OCI-LY1 (cell line): Measurements from ENCODE around the gene ZDHHC11.

Experiments used
- H2AFZ ChIP-seq: fragments of 200-600 bp; sonication (generic), shearing (Covaris generic); 2 replicates; pipeline ENCODE4 v1.6.0; 2014; ENCODE audit warnings: antibody characterized with exemption, mild to moderate bottlenecking, low read length
- H3F3A ChIP-seq: fragments of 200-600 bp; sonication (generic), shearing (Covaris generic); 2 replicates; pipeline ENCODE4 v1.6.0; 2014; ENCODE audit warnings: mild to moderate bottlenecking, antibody characterized with exemption, low read length, moderate library complexity; ENCODE audit not compliant: insufficient read depth
- H3K27ac ChIP-seq: fragments of 200-600 bp; sonication (generic); 2 replicates; pipeline ENCODE4 v1.5.1; 2014; ENCODE audit warnings: low read length, mixed run types, mild to moderate bottlenecking, low read depth; ENCODE audit not compliant: poor library complexity, severe bottlenecking
- H3K27me3 ChIP-seq: fragments of 200-600 bp; sonication (generic); 2 replicates; pipeline ENCODE4 v1.6.0; 2014; ENCODE audit warnings: antibody characterized with exemption, mild to moderate bottlenecking, low read length, moderate library complexity; ENCODE audit not compliant: insufficient read depth
- H3K36me3 ChIP-seq: fragments of 200-600 bp; sonication (generic); 2 replicates; pipeline ENCODE4 v1.6.1; 2014; ENCODE audit warnings: mild to moderate bottlenecking, antibody characterized with exemption, low read length, moderate library complexity, mixed read lengths; ENCODE audit not compliant: insufficient read depth
- H3K4me1 ChIP-seq: fragments of 200-600 bp; sonication (generic); 2 replicates; pipeline ENCODE4 v1.5.1; 2014; ENCODE audit warnings: mild to moderate bottlenecking, low read length, moderate library complexity; ENCODE audit not compliant: insufficient read depth, severe bottlenecking
- H3K4me2 ChIP-seq: fragments of 200-600 bp; sonication (generic), shearing (Covaris generic); 2 replicates; pipeline ENCODE4 v1.6.1; 2014; ENCODE audit warnings: low read length
- H3K4me3 ChIP-seq: fragments of 200-600 bp; sonication (generic); 2 replicates; pipeline ENCODE4 v1.5.1; 2014; ENCODE audit warnings: low read length, low read depth, mild to moderate bottlenecking, mixed read lengths; ENCODE audit not compliant: poor library complexity, severe bottlenecking
- H3K79me2 ChIP-seq: fragments of 200-600 bp; shearing (Covaris generic); 2 replicates; pipeline ENCODE4 v1.6.1; 2016; ENCODE audit warnings: mixed run types, low read length, mixed read lengths; ENCODE audit not compliant: insufficient read depth
- H3K9ac ChIP-seq: fragments of 200-600 bp; sonication (generic), shearing (Covaris generic); 2 replicates; pipeline ENCODE4 v1.6.1; 2014; ENCODE audit warnings: mild to moderate bottlenecking, low read length, mixed read lengths
- H3K9me2 ChIP-seq: fragments of 200-600 bp; sonication (generic), shearing (Covaris generic); 2 replicates; pipeline ENCODE4 v1.6.1; 2014; ENCODE audit warnings: low read depth, mild to moderate bottlenecking, low read length, mixed read lengths
- H3K9me3 ChIP-seq: fragments of 200-600 bp; shearing (Covaris generic); 2 replicates; pipeline ENCODE4 v1.6.1; 2014; ENCODE audit warnings: low read length, mixed read lengths
- H4K20me1 ChIP-seq: fragments of 200-600 bp; sonication (generic), shearing (Covaris generic); 2 replicates; pipeline ENCODE4 v1.6.0; 2016; ENCODE audit warnings: mild to moderate bottlenecking, low read length; ENCODE audit not compliant: insufficient read depth
- EZH2 ChIP-seq: fragments of 200-600 bp; sonication (generic), shearing (Covaris generic); IDR thresholded peaks from 2 replicates; pipeline ENCODE4 v1.8.0; 2017; ENCODE audit warnings: borderline replicate concordance, mixed run types, mild to moderate bottlenecking, antibody characterized with exemption, low read length, moderate library complexity, mixed read lengths
- TF ChIP-seq, protein P1 (sequence below): fragments of 200-600 bp; sonication (generic), shearing (Covaris generic); IDR thresholded peaks from 2 replicates; pipeline ENCODE4 v1.5.1; 2017; ENCODE audit warnings: mild to moderate bottlenecking, antibody characterized with exemption, low read length, moderate library complexity, mixed read lengths

ZDHHC11 gene

DNA sequence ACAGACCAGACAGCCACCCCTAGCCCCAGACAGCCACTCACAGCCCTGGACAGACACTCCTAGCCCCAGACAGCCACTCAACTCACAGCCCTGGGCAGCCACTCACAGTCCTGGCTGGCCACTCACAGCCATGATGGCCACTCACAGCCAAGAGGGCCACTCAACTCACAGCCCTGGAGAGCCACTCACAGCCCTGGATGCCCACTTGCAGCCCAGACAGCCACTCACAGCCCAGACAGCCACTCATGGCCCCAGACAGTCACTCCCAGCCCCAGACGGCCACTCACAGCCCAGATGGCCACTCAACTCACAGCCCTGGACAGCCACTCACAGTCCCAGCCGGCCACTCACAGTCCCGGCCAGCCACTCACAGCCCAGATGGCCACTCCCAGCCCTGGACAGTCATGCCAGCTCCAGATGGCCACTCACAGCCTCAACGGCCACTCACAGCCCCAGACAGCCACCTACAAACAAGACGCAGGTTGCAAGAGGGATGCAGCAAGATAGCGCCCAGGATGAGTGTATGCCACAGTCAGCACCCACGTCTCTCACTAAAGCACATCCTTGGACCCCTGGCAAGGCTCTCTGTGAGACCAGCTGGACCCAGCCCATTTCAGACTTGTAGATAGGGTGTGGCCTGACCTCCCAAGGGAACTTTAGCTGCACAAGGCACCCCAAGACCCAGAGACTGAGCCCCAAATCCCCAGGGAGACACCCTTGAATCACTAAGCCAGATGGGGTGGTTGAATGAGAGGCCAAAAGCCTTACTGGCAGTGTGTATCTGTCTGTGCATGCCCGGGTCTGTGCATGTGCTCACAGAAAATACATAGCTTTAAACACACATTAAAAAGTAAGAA is 88.7 kb downstream of the ZDHHC11 start:
- Histone ChIP-seq H3K36me3 (no peaks in the 10 kb centered on the region), H3K9ac (no peak overlapping the region), H3K79me2 (no peaks in the 10 kb centered on the region), H4K20me1 (no peaks in the 10 kb centered on the region), H3K9me2 (no peaks in the 10 kb centered on the region), H3K4me2 (no peak overlapping the region), H3K27ac (no peak overlapping the region), H3F3A (no peaks in the 10 kb centered on the region), H3K4me1 (no peaks in the 10 kb centered on the region), H2AFZ (no peak overlapping the region), H3K9me3 (no peaks in the 10 kb centered on the region), H3K27me3 (no peaks in the 10 kb centered on the region), H3K4me3 (no peak overlapping the region)
- TF ChIP-seq, protein P1, sequence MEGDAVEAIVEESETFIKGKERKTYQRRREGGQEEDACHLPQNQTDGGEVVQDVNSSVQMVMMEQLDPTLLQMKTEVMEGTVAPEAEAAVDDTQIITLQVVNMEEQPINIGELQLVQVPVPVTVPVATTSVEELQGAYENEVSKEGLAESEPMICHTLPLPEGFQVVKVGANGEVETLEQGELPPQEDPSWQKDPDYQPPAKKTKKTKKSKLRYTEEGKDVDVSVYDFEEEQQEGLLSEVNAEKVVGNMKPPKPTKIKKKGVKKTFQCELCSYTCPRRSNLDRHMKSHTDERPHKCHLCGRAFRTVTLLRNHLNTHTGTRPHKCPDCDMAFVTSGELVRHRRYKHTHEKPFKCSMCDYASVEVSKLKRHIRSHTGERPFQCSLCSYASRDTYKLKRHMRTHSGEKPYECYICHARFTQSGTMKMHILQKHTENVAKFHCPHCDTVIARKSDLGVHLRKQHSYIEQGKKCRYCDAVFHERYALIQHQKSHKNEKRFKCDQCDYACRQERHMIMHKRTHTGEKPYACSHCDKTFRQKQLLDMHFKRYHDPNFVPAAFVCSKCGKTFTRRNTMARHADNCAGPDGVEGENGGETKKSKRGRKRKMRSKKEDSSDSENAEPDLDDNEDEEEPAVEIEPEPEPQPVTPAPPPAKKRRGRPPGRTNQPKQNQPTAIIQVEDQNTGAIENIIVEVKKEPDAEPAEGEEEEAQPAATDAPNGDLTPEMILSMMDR = no peak
- no peak for TF ChIP-seq EZH2

DNA sequence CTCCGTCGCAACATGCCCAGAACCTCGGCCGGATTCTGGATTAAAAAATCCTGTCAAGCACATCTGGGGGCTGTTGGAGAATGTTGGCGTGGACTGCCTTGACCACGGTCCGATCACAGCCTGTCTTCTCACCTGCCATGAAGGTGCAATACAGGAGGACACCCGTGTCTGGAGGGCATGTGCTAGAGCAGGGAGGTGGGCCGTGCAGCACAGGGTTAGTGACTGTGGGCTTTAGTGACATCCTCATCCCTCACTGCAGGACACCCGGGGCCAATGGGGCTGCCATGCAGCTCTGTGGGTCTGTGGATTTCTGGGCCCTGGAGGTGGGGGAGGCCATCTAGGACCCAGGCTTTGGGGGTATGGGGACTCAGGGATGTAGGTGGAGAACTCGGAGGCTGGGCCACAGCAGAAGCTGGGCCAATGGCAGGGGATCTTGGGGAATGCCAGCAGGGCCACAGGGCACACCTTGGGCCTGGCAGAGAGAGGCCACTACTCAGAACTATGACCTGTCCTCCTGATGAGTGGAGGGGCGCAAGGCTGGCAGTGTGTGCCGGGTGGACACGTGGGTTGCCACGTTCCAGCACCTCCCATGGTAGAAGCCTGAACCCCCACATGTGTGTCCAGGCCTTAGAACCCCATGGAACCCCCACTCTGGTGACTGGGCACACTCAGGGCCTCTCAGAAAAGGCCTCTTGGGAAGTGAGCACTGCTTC is 89.6 kb downstream of the ZDHHC11 start:
- H3K9me3 ChIP-seq = no peaks in the 10 kb centered on the region
- H3K9me2 ChIP-seq = no peaks in the 10 kb centered on the region
- no peaks in the 10 kb centered on the region for H3K27me3 ChIP-seq
- H3K9ac ChIP-seq = no peak overlapping the region
- TF ChIP-seq, protein P1 = no peak
- no peak for TF ChIP-seq EZH2
- no peaks in the 10 kb centered on the region for H3K4me1 ChIP-seq
- no peaks in the 10 kb centered on the region for H3K36me3 ChIP-seq
- no peaks in the 10 kb centered on the region for H4K20me1 ChIP-seq
- no peak overlapping the region for H3K4me3 ChIP-seq
- H3K4me2 ChIP-seq = no peak overlapping the region
- H2AFZ ChIP-seq = no peak overlapping the region
- H3F3A ChIP-seq = no peaks in the 10 kb centered on the region
- H3K79me2 ChIP-seq = no peaks in the 10 kb centered on the region
- H3K27ac ChIP-seq = no peak overlapping the region

DNA sequence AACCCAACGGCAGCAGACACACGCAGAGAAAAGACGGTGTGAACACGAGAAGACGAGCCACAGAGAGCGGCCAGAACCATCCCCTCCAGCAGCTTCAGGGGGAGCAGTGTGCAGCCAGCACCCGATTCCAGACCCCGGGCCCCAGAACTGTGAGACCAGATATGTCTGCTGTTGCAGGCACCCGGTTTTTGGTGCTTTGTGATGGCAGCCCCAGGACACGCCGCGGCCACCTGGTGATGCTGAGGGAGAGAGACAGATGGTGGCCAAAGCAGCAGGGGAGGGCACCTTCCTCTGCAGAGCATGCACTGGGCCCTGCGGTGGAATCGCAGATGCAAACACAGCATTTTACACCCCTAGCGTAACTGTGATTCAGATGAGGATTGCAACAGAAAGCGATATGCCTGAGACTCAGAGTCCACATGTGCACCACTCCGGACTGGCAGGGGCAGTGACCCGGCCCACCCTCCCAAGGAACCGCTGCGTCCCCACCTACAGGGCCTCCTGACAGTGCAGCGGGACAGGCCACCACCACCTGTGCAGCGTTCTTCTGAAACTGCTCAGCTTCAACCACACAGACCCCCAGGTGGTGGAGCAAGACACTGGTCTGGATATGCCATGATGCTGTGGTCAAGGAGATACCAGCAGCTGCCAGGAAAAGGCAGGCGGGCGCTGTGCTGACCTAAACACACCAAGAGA is 90.3 kb downstream of the ZDHHC11 start:
- no peak overlapping the region for H3K27ac ChIP-seq
- H3K9me2 ChIP-seq = no peaks in the 10 kb centered on the region
- no peaks in the 10 kb centered on the region for H3K27me3 ChIP-seq
- no peak overlapping the region for H2AFZ ChIP-seq
- no peaks in the 10 kb centered on the region for H3K36me3 ChIP-seq
- no peak for TF ChIP-seq EZH2
- TF ChIP-seq, protein P1 = no peak
- H3K79me2 ChIP-seq = no peaks in the 10 kb centered on the region
- H3K9ac ChIP-seq = no peak overlapping the region
- no peak overlapping the region for H3K4me3 ChIP-seq
- no peaks in the 10 kb centered on the region for H3K4me1 ChIP-seq
- H3K4me2 ChIP-seq = no peak overlapping the region
- H3K9me3 ChIP-seq = no peaks in the 10 kb centered on the region
- no peaks in the 10 kb centered on the region for H3F3A ChIP-seq
- no peaks in the 10 kb centered on the region for H4K20me1 ChIP-seq
